ENCODE data around the gene GPC3. TPM values are rescaled to one million over a fixed set of nuclear protein-coding genes. Genes with fewer than 3 reads are reported as not detected.
"Not testable (repeated sequence)": the region's sequence is repeated elsewhere in the genome, so short reads cannot be mapped to it uniquely, and the experiment has no call there.

Gene GPC3
- total RNA-seq, 1 experiment from 2014 or later: not detected

DNA sequence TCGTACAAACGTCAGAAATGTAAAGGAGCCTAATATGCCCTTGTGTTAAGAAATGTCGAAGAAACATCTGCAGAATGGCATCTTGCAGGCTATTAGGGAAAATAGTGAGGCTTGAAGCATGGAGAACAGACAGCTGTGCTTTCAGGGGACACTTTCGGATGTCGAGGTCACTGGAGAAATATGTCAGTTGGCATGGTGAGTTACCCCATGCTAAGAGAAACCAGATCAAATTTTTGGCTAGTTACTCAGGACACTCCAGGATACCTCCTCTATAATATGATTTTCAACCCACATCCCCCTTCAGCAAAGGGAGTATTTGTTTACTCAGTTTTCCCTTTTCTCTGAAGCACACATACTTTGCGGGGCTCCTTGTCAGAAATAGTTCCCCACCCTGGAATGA, 171.4 kb downstream of the GPC3 start:
- no peak for DNase-seq
- Histone ChIP-seq H3K36me3 (no peaks in the 10 kb centered on the region), H3K9me3 (no peaks in the 10 kb centered on the region), H3K27me3 (no peaks in the 10 kb centered on the region), H3K4me3 (no peak overlapping the region)

GRCh38 chrX:133812402-133812801, 173.0 kb downstream of the GPC3 start:
- Histone ChIP-seq H3K4me3 (no peak overlapping the region), H3K36me3 (no peaks in the 10 kb centered on the region), H3K9me3 (no peaks in the 10 kb centered on the region), H3K27me3 (no peaks in the 10 kb centered on the region)
- no peak for DNase-seq

DNA sequence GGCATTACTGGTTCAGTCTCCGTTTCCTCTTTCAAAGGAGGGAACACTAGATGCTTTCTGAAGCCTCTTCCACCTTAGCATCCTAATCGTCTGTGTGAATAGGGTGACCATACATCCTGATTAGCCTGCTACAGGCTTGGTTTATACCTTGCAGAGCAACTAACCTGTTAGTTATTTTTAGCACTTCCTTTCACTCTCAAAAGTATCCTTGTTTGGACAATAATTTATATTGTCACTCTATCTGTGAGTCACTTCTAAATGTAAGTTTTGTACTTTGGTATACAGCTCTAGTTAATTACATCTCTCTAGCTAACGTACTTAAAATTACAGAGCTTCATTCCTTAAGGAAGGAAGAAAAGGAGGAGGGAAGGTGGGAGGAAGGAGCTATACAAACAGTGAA, 174.5 kb downstream of the GPC3 start:
- Histone ChIP-seq H3K4me3 (no peak overlapping the region), H3K27me3 (no peaks in the 10 kb centered on the region), H3K9me3 (no peaks in the 10 kb centered on the region), H3K36me3 (no peaks in the 10 kb centered on the region)
- no peak for DNase-seq

GRCh38 chrX:133804072-133804471, 181.3 kb downstream of the GPC3 start:
- no peaks in the 10 kb centered on the region for H3K36me3 ChIP-seq
- H3K27me3 ChIP-seq: no peaks in the 10 kb centered on the region
- no peak for DNase-seq
- no peaks in the 10 kb centered on the region for H3K9me3 ChIP-seq
- H3K4me3 ChIP-seq: no peak overlapping the region

DNA sequence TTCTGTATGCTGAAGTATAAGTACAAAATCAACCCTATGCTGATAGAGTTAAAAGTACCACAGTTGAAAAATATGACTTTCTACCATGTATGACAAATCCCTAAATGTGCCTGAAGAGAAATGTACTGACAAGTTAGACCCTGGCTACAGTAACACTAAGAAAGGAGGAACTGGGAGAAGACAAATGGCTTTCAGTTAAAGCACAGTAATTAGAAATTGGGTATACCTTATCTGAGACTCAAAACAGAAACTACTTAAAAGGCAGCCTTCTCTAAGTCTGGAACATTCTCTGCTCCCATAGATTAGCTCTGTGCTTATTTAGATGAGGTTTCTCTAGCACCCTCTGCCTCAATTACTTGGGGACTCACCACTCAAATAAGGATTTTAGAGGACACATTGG, 189.1 kb downstream of the GPC3 start:
- Histone ChIP-seq H3K27me3 (no peaks in the 10 kb centered on the region), H3K36me3 (no peaks in the 10 kb centered on the region), H3K4me3 (no peak overlapping the region), H3K9me3 (no peaks in the 10 kb centered on the region)
- no peak for DNase-seq

DNA sequence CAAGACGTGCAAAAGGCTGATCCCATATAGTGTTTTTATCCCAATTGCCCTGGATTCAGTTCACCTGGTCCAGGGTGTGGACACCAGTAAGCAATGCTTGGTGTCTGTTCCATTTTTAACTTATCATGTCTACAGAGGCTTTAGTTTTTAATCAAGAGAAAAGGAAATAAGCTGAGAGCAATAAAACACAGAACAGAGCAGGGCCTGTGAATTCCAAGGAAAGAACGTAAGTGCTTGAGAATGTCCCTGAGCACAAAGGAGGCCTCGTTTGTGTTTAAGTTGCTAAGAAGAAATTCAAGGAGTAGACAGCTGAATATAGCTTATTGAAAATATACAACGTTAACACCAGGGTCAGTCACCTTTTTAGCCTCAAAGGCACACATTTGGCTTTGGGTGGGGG, 191.3 kb downstream of the GPC3 start:
- DNase-seq: no peak
- H3K4me3 ChIP-seq: no peak overlapping the region

GRCh38 chrX:133793626-133794025, 191.8 kb downstream of the GPC3 start:
- Histone ChIP-seq H3K27me3 (no peaks in the 10 kb centered on the region), H3K4me3 (no peak overlapping the region)
- DNase-seq: no peak

More for the DNA sequence above, 191.3 kb downstream of the GPC3 start:
- Histone ChIP-seq H3K9me3 (no peaks in the 10 kb centered on the region), H3K27me3 (no peaks in the 10 kb centered on the region), H3K36me3 (no peaks in the 10 kb centered on the region)

DNA sequence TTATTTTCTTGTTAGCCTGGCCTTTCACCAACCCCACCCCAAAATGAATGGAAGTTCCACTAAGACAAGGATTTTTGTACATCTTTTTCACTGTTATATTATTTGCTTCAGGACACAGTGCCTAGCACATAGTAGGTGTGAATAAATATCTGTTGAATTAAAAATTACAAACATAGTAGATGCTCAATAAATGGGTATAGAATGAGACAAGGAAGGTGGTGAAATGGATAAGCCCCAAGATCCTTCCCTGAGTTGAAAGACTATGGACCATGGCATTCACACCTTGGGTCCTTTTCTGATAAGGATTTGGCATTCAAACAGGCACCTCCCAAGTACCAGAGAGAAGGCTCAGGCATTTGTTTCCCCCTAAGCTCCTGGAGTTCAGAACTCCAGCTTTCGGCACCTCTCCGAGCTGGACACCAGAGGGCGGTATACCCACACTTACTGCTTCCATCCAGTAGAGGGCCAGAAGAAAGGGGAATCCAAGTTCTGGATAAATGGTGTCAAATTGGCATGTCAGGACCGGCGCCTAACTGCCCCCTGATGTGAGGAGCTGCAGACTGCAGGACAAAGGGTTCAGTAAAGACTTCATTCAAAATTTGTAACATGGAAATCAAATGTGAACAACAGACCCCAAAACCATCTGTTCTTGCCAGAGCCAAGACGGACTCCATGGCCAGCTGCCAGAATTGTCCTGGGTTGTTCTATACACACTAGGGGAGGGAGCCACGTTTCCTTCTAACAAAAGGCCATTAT, 193.0 kb downstream of the GPC3 start:
- H3K4me3 ChIP-seq: peak overlapping the region; percentile 21; the same call in 1 of the 2 replicates
- DNase-seq: peak; percentile 37

More at GRCh38 chrX:133793626-133794025, 191.8 kb downstream of the GPC3 start:
- Histone ChIP-seq H3K36me3 (no peaks in the 10 kb centered on the region), H3K9me3 (no peaks in the 10 kb centered on the region)

GRCh38 chrX:133789829-133790228, 195.6 kb downstream of the GPC3 start:
- no peaks in the 10 kb centered on the region for H3K36me3 ChIP-seq
- no peaks in the 10 kb centered on the region for H3K27me3 ChIP-seq
- H3K9me3 ChIP-seq: no peaks in the 10 kb centered on the region
- no peak overlapping the region for H3K4me3 ChIP-seq
- no peak for DNase-seq

More for the DNA sequence above, 193.0 kb downstream of the GPC3 start:
- Histone ChIP-seq H3K36me3 (no peaks in the 10 kb centered on the region), H3K27me3 (no peaks in the 10 kb centered on the region), H3K9me3 (no peaks in the 10 kb centered on the region)

DNA sequence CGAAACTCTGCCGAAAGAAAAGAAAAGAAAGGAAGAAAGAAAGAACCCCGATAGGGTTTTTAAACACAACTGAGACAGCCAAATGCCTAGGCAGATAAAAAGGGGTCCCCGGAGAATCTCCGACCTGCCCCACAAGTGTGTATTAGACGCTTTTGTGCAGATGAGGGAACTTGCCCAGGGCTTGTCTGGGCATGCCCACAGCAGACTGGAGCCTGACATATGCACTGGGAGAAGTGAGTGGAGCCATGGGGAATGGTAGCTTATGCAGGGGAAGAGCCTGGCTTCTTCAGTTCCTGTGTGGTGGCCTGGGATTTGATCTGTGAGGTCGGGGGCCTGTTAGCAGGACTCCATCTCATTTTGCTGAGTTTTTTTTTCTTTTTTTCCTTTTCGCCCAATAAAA, 199.0 kb downstream of the GPC3 start:
- Histone ChIP-seq H3K27me3 (no peaks in the 10 kb centered on the region), H3K36me3 (no peaks in the 10 kb centered on the region), H3K4me3 (no peak overlapping the region), H3K9me3 (no peaks in the 10 kb centered on the region)
- DNase-seq: no peak

- no peak for DNase-seq
- no peaks in the 10 kb centered on the region for H3K9me3 ChIP-seq
- no peak overlapping the region for H3K4me3 ChIP-seq
- H3K36me3 ChIP-seq: no peaks in the 10 kb centered on the region
- no peaks in the 10 kb centered on the region for H3K27me3 ChIP-seq
Observed at GRCh38 chrX:133783274-133783673, 202.1 kb downstream of the GPC3 start.

DNA sequence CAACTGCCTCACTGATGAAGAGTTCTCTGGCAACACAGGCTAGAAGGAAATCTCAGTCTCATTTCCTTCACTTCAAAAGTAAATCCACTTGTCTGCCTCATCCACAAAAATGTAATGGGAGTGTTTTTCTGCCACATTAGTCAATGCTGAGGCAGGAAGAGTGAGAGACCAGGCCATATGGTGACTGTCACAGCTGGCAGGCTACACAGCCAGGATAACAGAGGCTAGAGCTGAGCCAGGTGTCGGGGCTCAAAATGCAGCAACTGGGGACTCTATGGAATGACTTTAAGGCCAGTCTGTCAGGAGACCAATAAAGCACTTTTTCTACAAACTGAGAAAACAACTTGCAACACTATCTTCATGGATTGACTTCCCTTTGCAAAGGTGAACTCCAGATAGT, 204.2 kb downstream of the GPC3 start:
- no peak for DNase-seq
- no peaks in the 10 kb centered on the region for H3K9me3 ChIP-seq
- no peaks in the 10 kb centered on the region for H3K36me3 ChIP-seq
- no peaks in the 10 kb centered on the region for H3K27me3 ChIP-seq
- no peak overlapping the region for H3K4me3 ChIP-seq

DNA sequence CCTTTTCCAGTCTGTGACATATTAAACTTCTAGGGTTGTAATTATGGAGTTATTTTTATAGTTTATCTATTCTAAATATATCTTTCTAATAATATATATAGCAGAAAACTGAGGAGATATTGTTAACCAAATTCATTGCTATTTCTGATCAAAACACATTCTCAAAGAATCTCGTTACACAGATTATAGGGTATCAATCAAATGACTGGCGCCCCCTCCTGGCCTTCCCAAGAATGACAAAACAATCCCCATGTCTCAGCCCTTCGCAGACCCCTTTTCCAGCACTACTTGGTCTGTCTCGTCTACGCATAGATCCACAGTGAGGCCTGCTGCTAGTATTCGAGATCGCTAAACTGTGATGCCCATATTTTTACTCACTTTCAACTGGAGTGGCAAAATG, 209.3 kb downstream of the GPC3 start:
- Histone ChIP-seq H3K4me3 (no peak overlapping the region), H3K9me3 (no peaks in the 10 kb centered on the region), H3K27me3 (no peaks in the 10 kb centered on the region), H3K36me3 (no peaks in the 10 kb centered on the region)
- DNase-seq: no peak

DNA sequence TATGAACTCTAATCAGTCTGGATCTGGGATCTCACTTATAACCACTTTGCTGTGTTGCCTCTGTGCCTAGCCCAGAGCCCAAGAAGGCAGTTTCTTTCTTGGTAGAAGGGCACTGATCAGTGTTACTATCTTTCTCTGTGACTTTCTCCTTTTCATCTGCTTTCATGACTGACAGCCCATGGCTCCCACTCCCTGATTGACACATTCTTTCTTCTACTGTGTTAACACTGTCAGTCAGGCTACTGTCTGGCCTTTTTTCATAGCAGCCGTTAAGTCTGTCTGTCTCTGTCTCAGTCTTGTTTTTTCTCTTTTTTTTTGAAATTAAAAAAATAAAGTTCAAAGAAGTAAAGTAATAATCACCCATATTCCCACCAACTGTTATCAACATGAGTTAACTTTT, 210.6 kb downstream of the GPC3 start:
- no peaks in the 10 kb centered on the region for H3K9me3 ChIP-seq
- H3K4me3 ChIP-seq: no peak overlapping the region
- DNase-seq: no peak
- H3K36me3 ChIP-seq: no peaks in the 10 kb centered on the region
- H3K27me3 ChIP-seq: no peaks in the 10 kb centered on the region

DNA sequence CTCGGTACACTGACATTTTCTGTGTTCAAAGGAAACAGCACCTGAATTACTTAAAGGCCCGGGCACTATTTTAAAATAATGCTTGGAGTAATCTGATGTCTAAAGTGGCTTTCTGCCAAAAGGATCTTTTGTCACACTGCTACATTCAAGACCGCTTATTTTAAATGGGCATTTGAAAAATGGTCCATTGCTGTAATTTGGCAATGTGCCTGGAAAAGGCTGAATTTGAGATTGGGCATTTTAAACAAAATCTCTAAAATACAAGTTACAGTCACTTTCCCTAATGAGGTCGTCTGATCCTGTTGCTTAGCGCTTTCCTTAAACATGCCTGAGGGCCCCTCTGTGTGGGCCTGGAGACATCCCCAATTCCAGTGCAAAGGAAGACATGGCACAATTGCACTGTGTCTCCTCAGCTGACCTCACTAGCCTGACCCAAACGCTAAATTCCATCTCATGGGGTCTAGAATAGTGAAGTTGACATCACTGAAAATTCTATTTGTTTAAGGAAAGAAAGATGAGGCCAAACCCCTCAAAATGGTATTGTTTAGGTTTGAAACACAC, 214.2 kb downstream of the GPC3 start:
- no peaks in the 10 kb centered on the region for H3K36me3 ChIP-seq
- H3K27me3 ChIP-seq: no peaks in the 10 kb centered on the region
- no peaks in the 10 kb centered on the region for H3K9me3 ChIP-seq
- DNase-seq: no peak
- no peak overlapping the region for H3K4me3 ChIP-seq

DNA sequence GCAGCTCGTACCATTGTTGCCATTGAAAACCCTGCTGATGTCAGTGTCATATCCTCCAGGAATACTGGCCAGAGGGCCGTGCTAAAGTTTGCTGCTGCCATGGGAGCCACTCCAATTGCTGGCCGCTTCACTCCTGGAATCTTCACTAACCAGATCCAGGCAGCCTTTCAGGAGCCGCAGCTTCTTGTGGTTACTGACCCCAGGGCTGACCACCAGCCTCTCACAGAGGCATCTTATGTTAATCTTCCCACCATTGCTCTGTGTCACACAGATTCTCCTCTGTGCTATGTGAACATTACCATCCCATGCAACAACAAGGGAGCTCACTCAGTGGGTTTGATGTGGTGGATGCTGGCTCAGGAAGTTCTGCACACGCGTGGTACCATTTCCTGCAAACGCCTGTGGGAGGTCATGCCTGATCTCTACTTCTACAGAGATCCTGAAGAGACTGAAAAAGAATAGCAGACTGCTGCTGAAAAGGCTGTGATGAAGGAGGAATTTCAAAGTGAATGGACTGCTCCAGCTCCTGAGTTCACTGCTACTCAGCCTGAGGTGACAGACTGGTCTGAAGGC, 222.3 kb downstream of the GPC3 start:
- not testable (repeated sequence) for H3K9me3 ChIP-seq, DNase-seq, H3K4me3 ChIP-seq, H3K36me3 ChIP-seq, H3K27me3 ChIP-seq

DNA sequence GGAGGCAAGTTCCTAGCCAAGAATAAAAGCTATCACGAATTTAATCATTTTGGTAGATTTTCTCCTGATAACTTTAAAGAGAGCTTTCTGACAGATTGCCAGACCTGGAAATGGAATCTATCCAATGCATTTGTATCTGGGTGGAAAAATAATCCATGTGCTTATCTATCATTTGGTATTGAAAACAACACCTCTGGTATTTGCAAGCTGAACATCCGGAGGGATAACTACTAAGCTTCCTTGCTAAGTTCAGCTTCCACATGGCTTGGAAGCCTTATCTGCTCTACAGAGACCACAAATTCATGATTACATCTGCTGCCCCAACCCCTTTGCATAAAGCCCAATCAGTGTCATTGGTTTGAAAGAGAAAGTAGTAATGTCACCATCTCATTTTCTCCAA, 230.7 kb downstream of the GPC3 start:
- H3K27me3 ChIP-seq: no peaks in the 10 kb centered on the region
- H3K36me3 ChIP-seq: no peaks in the 10 kb centered on the region
- H3K4me3 ChIP-seq: no peak overlapping the region
- H3K9me3 ChIP-seq: no peaks in the 10 kb centered on the region
- no peak for DNase-seq

- no peaks in the 10 kb centered on the region for H3K9me3 ChIP-seq
- no peaks in the 10 kb centered on the region for H3K27me3 ChIP-seq
- no peak for DNase-seq
- H3K4me3 ChIP-seq: no peak overlapping the region
- no peaks in the 10 kb centered on the region for H3K36me3 ChIP-seq
Observed at GRCh38 chrX:133749951-133750350, 235.4 kb downstream of the GPC3 start.

Measured in MG63 (cell line).